K562 (cell line): ENCODE data around the gene ROPN1. TPM values are rescaled to one million over a fixed set of nuclear protein-coding genes. Genes with fewer than 3 reads are reported as not detected.
A peak's percentile ranks its signal among the peaks of the same experiment; 100 is the strongest.

Experiments used
- BRD4 ChIP-seq: fragments of 200-600 bp; sonication (generic); IDR thresholded peaks from 2 replicates; pipeline ENCODE4 v1.6.1; 2017; ENCODE audit warnings: inconsistent platforms
- CBX2 ChIP-seq: fragments of 200-600 bp; sonication (generic); IDR thresholded peaks from one replicate; pipeline ENCODE4 v1.6.1; 2012; ENCODE audit warnings: mild to moderate bottlenecking, low read length, inconsistent platforms; ENCODE audit not compliant: insufficient read depth, poor library complexity, severe bottlenecking
- CHCHD3 ChIP-seq: fragments of 250-450 bp; sonication (Bioruptor Pico); IDR thresholded peaks from 2 replicates; pipeline ENCODE4 v2.1.2; 2022; ENCODE audit warnings: mild to moderate bottlenecking
- FOXA1 ChIP-seq: fragments of 450-650 bp; IDR thresholded peaks from 2 replicates; pipeline ENCODE4 v1.6.1; 2016; ENCODE audit warnings: mild to moderate bottlenecking, borderline replicate concordance
- FOXJ2 ChIP-seq: fragments of 200-800 bp; sonication (Bioruptor generic); IDR thresholded peaks from 2 replicates; pipeline ENCODE4 v1.6.1; 2016; ENCODE audit warnings: missing genetic modification characterization, missing compliant biosample characterization
- GTF2B ChIP-seq: IDR thresholded peaks from 2 replicates; pipeline ENCODE4 v1.6.1; 2011; ENCODE audit not compliant: insufficient read length; ENCODE audit errors: extremely low read depth
- KAT2B ChIP-seq: IDR thresholded peaks from one replicate; pipeline ENCODE4 v1.6.1; 2012; ENCODE audit warnings: low read depth, mild to moderate bottlenecking, control low read depth, inconsistent platforms, low read length, moderate library complexity
- KLF1 ChIP-seq: fragments of 450-650 bp; IDR thresholded peaks from 2 replicates; pipeline ENCODE4 v1.6.1; 2016; ENCODE audit warnings: missing genetic modification characterization, missing compliant biosample characterization
- L3MBTL2 ChIP-seq: fragments of 450-650 bp; IDR thresholded peaks from 2 replicates; pipeline ENCODE4 v1.6.1; 2016; ENCODE audit warnings: mild to moderate bottlenecking, moderate library complexity
- LARP7 ChIP-seq: fragments of 450-650 bp; IDR thresholded peaks from 2 replicates; pipeline ENCODE4 v1.6.1; 2016
- MLLT1 ChIP-seq, 2 experiments: fragments of 450-650 bp; IDR thresholded peaks; 2 replicates each; pipeline ENCODE4 v1.6.1; 2016
- NR1H2 ChIP-seq: sonication (generic); formaldehyde crosslinking; IDR thresholded peaks from 2 replicates; pipeline ENCODE4 v1.4.0; 2020; ENCODE audit warnings: mild to moderate bottlenecking, missing genetic modification reagents
- PHF21A ChIP-seq: fragments of 450-650 bp; IDR thresholded peaks from 2 replicates; pipeline ENCODE4 v1.6.1; 2017; ENCODE audit warnings: low read depth, borderline replicate concordance
- PKNOX1 ChIP-seq: fragments of 450-650 bp; IDR thresholded peaks from 2 replicates; pipeline ENCODE4 v1.6.1; 2016
- POLR2A ChIP-seq: fragments of 450-650 bp; conservative IDR thresholded peaks from 2 replicates; pipeline ENCODE4 v1.6.1; 2016
- POU5F1 ChIP-seq: fragments of 150-350 bp; IDR thresholded peaks from 2 replicates; pipeline ENCODE4 v1.6.1; 2014; ENCODE audit warnings: borderline replicate concordance, low read length, low read depth, mild to moderate bottlenecking; ENCODE audit not compliant: partially characterized antibody
- SLC30A9 ChIP-seq: fragments of 250-450 bp; sonication (Bioruptor Pico); IDR thresholded peaks from 2 replicates; pipeline ENCODE4 v1.8.0; 2022; ENCODE audit warnings: mild to moderate bottlenecking, moderate library complexity
- TEAD4 ChIP-seq, 2 experiments: sonication (generic) in 1 of 2; formaldehyde crosslinking in 1 of 2; IDR thresholded peaks; 2 replicates each; pipeline versions ENCODE4 v1.6.1 to v1.8.0; 2012 to 2022; ENCODE audit warnings: borderline replicate concordance in 1 of 2, inconsistent platforms in 1 of 2, low read length in 1 of 2, mild to moderate bottlenecking in 1 of 2, missing genetic modification reagents in 1 of 2
- THRB ChIP-seq: fragments of 450-650 bp; formaldehyde crosslinking; conservative IDR thresholded peaks from 2 replicates; pipeline ENCODE4 v1.4.0; 2022; ENCODE audit warnings: mild to moderate bottlenecking, missing genetic modification characterization
- ZBTB17 ChIP-seq: fragments of 450-650 bp; formaldehyde crosslinking; IDR thresholded peaks from 2 replicates; pipeline ENCODE4 v1.4.0; 2020; ENCODE audit warnings: mild to moderate bottlenecking
- ZNF174 ChIP-seq: fragments of 250-450 bp; sonication (Bioruptor Pico); IDR thresholded peaks from 2 replicates; pipeline ENCODE4 v1.4.0; 2020; ENCODE audit warnings: mild to moderate bottlenecking
- ZNF3 ChIP-seq: fragments of 250-450 bp; sonication (Bioruptor Pico); IDR thresholded peaks from 2 replicates; pipeline ENCODE4 v1.5.0; 2021; ENCODE audit warnings: mild to moderate bottlenecking, moderate library complexity
- ZNF655 ChIP-seq: fragments of 250-450 bp; sonication (Bioruptor Pico); IDR thresholded peaks from 2 replicates; pipeline ENCODE4 v1.5.0; 2021
- polyA plus RNA-seq, 8 experiments: library from polyadenylated mRNA; depleted of rRNA in 4 of 8; stranded (reverse) in 5 of 8; unstranded in 3 of 8; fragments of >200 nt; fragmentation: Nextera tagmentation in 2 of 8; fragmentation: Illumina TruSeq in 1 of 8; extraction: Ambion mirVana in 2 of 8; extraction: Trizol in 1 of 8; gene quantifications; 2 replicates each; pipeline versions ENCODE4 v1.2.1 to v1.2.3, GENCODE V29; 2011 to 2014; ENCODE audit warnings: inconsistent platforms in 1 of 8, missing spikeins in 1 of 8
- total RNA-seq, 7 experiments: library from RNA; depleted of rRNA in 6 of 7; stranded (reverse); fragments of >200 nt in 6 of 7; fragmentation: Illumina TruSeq in 2 of 7; extraction: Trizol in 2 of 7; gene quantifications; 2 replicates each; pipeline versions ENCODE4 v1.2.1 to v1.2.3, GENCODE V29; 2011 to 2021; ENCODE audit warnings: low replicate concordance in 1 of 7

Gene ROPN1
- total and polyA plus RNA-seq, 9 of the 15 experiments (the other 6 are each of a cell fraction or from before 2014, with no cell fraction given) = not detected

GRCh38 chr3:124032881-124033359 is 41.0 kb upstream of the ROPN1 start (continued):
- TF ChIP-seq ZBTB17 (CRISPR knock-in tag) = 0 out of 2 replicates have a peak, but pooled peaks have one; percentile 37
- TF ChIP-seq NR1H2 (CRISPR knock-in tag) = no peak
- TF ChIP-seq CBX2 = no peak
- TF ChIP-seq ZNF655 (CRISPR knock-in tag) = no peak
- no peak for TF ChIP-seq TEAD4 (IDR thresholded peaks at IDR 0.05; ENCODE audit: low read length)
- no peak for TF ChIP-seq TEAD4 (CRISPR knock-in tag; IDR thresholded peaks at IDR 0.05; ENCODE audit: borderline replicate concordance)
- no peak for TF ChIP-seq PHF21A
- TF ChIP-seq MLLT1 (IDR thresholded peaks at IDR 0.05) = no peak
- TF ChIP-seq BRD4 = no peak
- TF ChIP-seq GTF2B = no peak
- no peak for TF ChIP-seq PKNOX1
- TF ChIP-seq ZNF174 (CRISPR knock-in tag) = no peak
- TF ChIP-seq POU5F1 = no peak
- no peak for TF ChIP-seq POLR2A
- 0 out of 2 replicates have a peak, but pooled peaks have one; percentile 19 for TF ChIP-seq L3MBTL2
- no peak for TF ChIP-seq KLF1 (tag)
- no peak for TF ChIP-seq FOXA1
- no peak for TF ChIP-seq THRB (CRISPR knock-in tag)
- no peak for TF ChIP-seq LARP7
- no peak for TF ChIP-seq KAT2B
- TF ChIP-seq CHCHD3 (CRISPR knock-in tag) = no peak
- no peak for TF ChIP-seq ZNF3 (CRISPR knock-in tag)
- no peak for TF ChIP-seq FOXJ2 (tag)
- no peak for TF ChIP-seq SLC30A9
